HepG2 (cell line): ENCODE measurements around the gene GRAP. TPM values are rescaled to one million over a fixed set of nuclear protein-coding genes. Genes with fewer than 3 reads are reported as not detected.

Experiments used
- AHR ChIP-seq: IDR thresholded peaks from 2 replicates; pipeline ENCODE4 v1.6.1; 2018; ENCODE audit warnings: missing genetic modification reagents, missing compliant biosample characterization
- CBX5 ChIP-seq: sonication (generic); formaldehyde crosslinking; IDR thresholded peaks from 2 replicates; pipeline ENCODE4 v1.4.0; 2020; ENCODE audit warnings: missing genetic modification reagents, borderline replicate concordance
- ETV5 ChIP-seq: IDR thresholded peaks from 2 replicates; pipeline ENCODE4 v1.6.1; 2018; ENCODE audit warnings: missing biosample characterization, missing genetic modification reagents, inconsistent platforms, borderline replicate concordance
- GTF3A ChIP-seq: sonication (generic); formaldehyde crosslinking; conservative IDR thresholded peaks from 2 replicates; pipeline ENCODE4 v1.4.0; 2020; ENCODE audit warnings: mild to moderate bottlenecking, missing genetic modification reagents
- KLF6 ChIP-seq: IDR thresholded peaks from 2 replicates; pipeline ENCODE4 v1.8.0; 2016; ENCODE audit warnings: missing biosample characterization, missing genetic modification reagents
- NAIF1 ChIP-seq: sonication (generic); formaldehyde crosslinking; IDR thresholded peaks from 2 replicates; pipeline ENCODE4 v1.5.0; 2020; ENCODE audit warnings: mild to moderate bottlenecking, missing genetic modification reagents, borderline replicate concordance
- NPAS2 ChIP-seq: sonication (generic); formaldehyde crosslinking; IDR thresholded peaks from 2 replicates; pipeline ENCODE4 v1.8.0; 2022; ENCODE audit warnings: mild to moderate bottlenecking, missing genetic modification reagents, borderline replicate concordance
- PBX2 ChIP-seq: IDR thresholded peaks from 2 replicates; pipeline ENCODE4 v1.6.1; 2016; ENCODE audit warnings: control low read depth
- SETDB1 ChIP-seq: sonication (generic); formaldehyde crosslinking; IDR thresholded peaks from 2 replicates; pipeline ENCODE4 v1.5.1; 2020; ENCODE audit warnings: missing genetic modification reagents, mild to moderate bottlenecking, borderline replicate concordance
- THRA ChIP-seq: sonication (generic); formaldehyde crosslinking; IDR thresholded peaks from 2 replicates; pipeline ENCODE4 v1.4.0; 2020; ENCODE audit warnings: missing genetic modification reagents, borderline replicate concordance
- ZBTB38 ChIP-seq: sonication (generic); formaldehyde crosslinking; IDR thresholded peaks from 2 replicates; pipeline ENCODE4 v1.5.1; 2020; ENCODE audit warnings: mild to moderate bottlenecking, missing genetic modification reagents
- ZFAT ChIP-seq: sonication (generic); formaldehyde crosslinking; conservative IDR thresholded peaks from 2 replicates; pipeline ENCODE4 v1.8.1; 2023; ENCODE audit warnings: missing genetic modification reagents, inconsistent platforms
- ZFP1 ChIP-seq: IDR thresholded peaks from 2 replicates; pipeline ENCODE4 v1.6.1; 2016
- ZFP82 ChIP-seq: sonication (generic); formaldehyde crosslinking; IDR thresholded peaks from 2 replicates; pipeline ENCODE4 v1.5.1; 2020; ENCODE audit warnings: mild to moderate bottlenecking, missing genetic modification reagents, borderline replicate concordance
- ZHX1 ChIP-seq: sonication (generic); formaldehyde crosslinking; IDR thresholded peaks from 2 replicates; pipeline ENCODE4 v1.8.1; 2022; ENCODE audit warnings: low read depth, mild to moderate bottlenecking, missing genetic modification reagents
- ZNF143 ChIP-seq: sonication (generic); formaldehyde crosslinking; IDR thresholded peaks from 2 replicates; pipeline ENCODE4 v1.4.0; 2020; ENCODE audit warnings: missing genetic modification reagents
- ZNF282 ChIP-seq: fragments of 450-650 bp; IDR thresholded peaks from 2 replicates; pipeline ENCODE4 v1.6.1; 2018; ENCODE audit not compliant: partially characterized antibody
- ZNF709 ChIP-seq: sonication (generic); formaldehyde crosslinking; IDR thresholded peaks from 2 replicates; pipeline ENCODE4 v1.5.0; 2020; ENCODE audit warnings: mild to moderate bottlenecking, missing genetic modification reagents
- ZNF788 ChIP-seq: sonication (generic); formaldehyde crosslinking; IDR thresholded peaks from 2 replicates; pipeline ENCODE4 v1.5.0; 2020; ENCODE audit warnings: mild to moderate bottlenecking, missing genetic modification reagents, borderline replicate concordance
- ZSCAN12 ChIP-seq: sonication (generic); formaldehyde crosslinking; IDR thresholded peaks from 2 replicates; pipeline ENCODE4 v1.9.0; 2021; ENCODE audit warnings: mild to moderate bottlenecking, missing genetic modification reagents
- polyA plus RNA-seq, 8 experiments: library from polyadenylated mRNA; depleted of rRNA in 3 of 8; stranded (reverse) in 7 of 8; unstranded in 1 of 8; fragments of >200 nt; fragmentation: Illumina TruSeq in 4 of 8; extraction: Trizol in 4 of 8; gene quantifications; 2 replicates each; pipeline versions ENCODE4 v1.2.1 to v1.2.3, GENCODE V29; 2011 to 2016; ENCODE audit warnings: low read depth in 4 of 8, missing spikeins in 1 of 8, mixed read lengths in 1 of 8; ENCODE audit not compliant: insufficient read depth in 1 of 8
- total RNA-seq, 5 experiments: library from RNA; depleted of rRNA; stranded (reverse); fragments of >200 nt; fragmentation: Illumina TruSeq; extraction: Trizol; gene quantifications; 2 replicates each; pipeline ENCODE4 v1.2.3, GENCODE V29; 2016; ENCODE audit warnings: low read depth in 1 of 5
- TF ChIP-seq, protein P1 (sequence below): IDR thresholded peaks from 2 replicates; pipeline ENCODE4 v1.6.1; 2016; ENCODE audit warnings: missing compliant biosample characterization, missing genetic modification reagents, borderline replicate concordance
- TF ChIP-seq, protein P2 (sequence below): sonication (generic); formaldehyde crosslinking; IDR thresholded peaks from 2 replicates; pipeline ENCODE4 v1.9.0; 2021; ENCODE audit warnings: missing genetic modification reagents, borderline replicate concordance
- TF ChIP-seq, protein P3 (sequence below): sonication (generic); formaldehyde crosslinking; IDR thresholded peaks from 2 replicates; pipeline ENCODE4 v1.4.0; 2020; ENCODE audit warnings: missing genetic modification reagents

The GRAP gene
- total and polyA plus RNA-seq, 2 of the 13 experiments (the other 11 are each of a cell fraction or from before 2014, with no cell fraction given) = 0.77 to 1.7 TPM

DNA sequence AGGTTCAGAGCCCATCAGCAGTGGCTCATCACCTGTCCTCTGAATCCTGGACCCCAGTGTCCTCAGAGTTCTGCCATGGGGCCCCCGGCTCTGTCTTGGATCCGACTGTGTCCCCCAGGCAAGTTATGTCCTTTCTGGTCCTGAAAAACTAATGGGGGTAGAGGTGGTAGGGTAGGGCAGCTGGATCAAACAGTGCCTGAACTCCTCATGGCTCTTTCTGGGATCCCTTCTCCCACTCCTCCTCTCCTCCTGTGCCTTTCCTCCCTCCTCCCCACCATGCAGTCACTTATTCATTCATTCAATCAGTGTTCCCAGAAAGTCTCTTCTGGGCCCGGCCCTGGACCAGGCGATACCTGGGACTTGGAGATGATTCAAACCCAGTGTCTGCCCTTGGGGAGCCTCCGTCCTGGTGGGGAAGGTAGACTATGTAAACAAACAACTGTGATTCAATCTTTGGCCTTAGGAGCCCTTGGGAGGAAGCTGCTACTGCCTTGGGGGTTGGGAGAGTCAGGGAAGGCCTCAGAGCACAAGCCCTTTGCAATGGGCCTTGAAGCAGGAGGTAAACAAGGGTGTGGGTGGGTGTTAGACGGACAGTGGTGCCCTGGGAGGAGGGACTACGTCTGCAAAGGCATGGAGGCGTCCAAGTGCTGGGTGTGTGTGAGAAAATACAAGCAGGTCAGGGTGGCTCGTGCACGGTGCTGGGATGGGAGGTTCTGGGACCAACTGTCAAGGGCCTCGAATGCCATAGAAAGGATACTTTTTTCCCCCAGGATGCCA lies 35.8 kb downstream of the GRAP start (continued):
- TF ChIP-seq, protein P1, sequence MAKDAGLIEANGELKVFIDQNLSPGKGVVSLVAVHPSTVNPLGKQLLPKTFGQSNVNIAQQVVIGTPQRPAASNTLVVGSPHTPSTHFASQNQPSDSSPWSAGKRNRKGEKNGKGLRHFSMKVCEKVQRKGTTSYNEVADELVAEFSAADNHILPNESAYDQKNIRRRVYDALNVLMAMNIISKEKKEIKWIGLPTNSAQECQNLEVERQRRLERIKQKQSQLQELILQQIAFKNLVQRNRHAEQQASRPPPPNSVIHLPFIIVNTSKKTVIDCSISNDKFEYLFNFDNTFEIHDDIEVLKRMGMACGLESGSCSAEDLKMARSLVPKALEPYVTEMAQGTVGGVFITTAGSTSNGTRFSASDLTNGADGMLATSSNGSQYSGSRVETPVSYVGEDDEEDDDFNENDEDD (CRISPR knock-in tag) = no peak
- TF ChIP-seq, protein P2, sequence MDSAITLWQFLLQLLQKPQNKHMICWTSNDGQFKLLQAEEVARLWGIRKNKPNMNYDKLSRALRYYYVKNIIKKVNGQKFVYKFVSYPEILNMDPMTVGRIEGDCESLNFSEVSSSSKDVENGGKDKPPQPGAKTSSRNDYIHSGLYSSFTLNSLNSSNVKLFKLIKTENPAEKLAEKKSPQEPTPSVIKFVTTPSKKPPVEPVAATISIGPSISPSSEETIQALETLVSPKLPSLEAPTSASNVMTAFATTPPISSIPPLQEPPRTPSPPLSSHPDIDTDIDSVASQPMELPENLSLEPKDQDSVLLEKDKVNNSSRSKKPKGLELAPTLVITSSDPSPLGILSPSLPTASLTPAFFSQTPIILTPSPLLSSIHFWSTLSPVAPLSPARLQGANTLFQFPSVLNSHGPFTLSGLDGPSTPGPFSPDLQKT (CRISPR knock-in tag) = no peak
- TF ChIP-seq SETDB1 (CRISPR knock-in tag) (no peak), NPAS2 (CRISPR knock-in tag) (no peak), ZSCAN12 (CRISPR knock-in tag) (no peak), ZFAT (no peak), ZFP1 (CRISPR knock-in tag) (no peak), ZFP82 (CRISPR knock-in tag) (no peak), ZNF282 (no peak), ZNF143 (CRISPR knock-in tag) (no peak), KLF6 (CRISPR knock-in tag) (no peak), ZBTB38 (CRISPR knock-in tag) (no peak), ZNF709 (CRISPR knock-in tag) (no peak), NAIF1 (no peak), GTF3A (no peak), AHR (CRISPR knock-in tag) (no peak), THRA (CRISPR knock-in tag) (peak; percentile 69; the same call in 1 of the 2 replicates), ZNF788 (CRISPR knock-in tag) (no peak), PBX2 (CRISPR knock-in tag) (no peak), ZHX1 (no peak), CBX5 (no peak), ETV5 (CRISPR knock-in tag) (no peak; the same call in 1 of the 2 replicates)
- TF ChIP-seq, protein P3, sequence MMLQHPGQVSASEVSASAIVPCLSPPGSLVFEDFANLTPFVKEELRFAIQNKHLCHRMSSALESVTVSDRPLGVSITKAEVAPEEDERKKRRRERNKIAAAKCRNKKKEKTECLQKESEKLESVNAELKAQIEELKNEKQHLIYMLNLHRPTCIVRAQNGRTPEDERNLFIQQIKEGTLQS (CRISPR knock-in tag) = no peak
